GM19372 (cell line): ENCODE results near the gene LSP1.

Source experiments
- ATAC-seq: cut with Tn5 transposase; IDR thresholded peaks from one replicate; pipeline ENCODE4 v1.9.1; 2021; ENCODE audit warnings: mild to moderate bottlenecking, low read depth, moderate library complexity; ENCODE audit not compliant: unreplicated experiment

The LSP1 gene

GRCh38 chr11:1888347-1888753 is 35.5 kb downstream of the LSP1 start:
- no peak for ATAC-seq

- ATAC-seq: no peak
Measured at GRCh38 chr11:1888811-1889210, 35.9 kb downstream of the LSP1 start.

- no peak for ATAC-seq
Measured at GRCh38 chr11:1889224-1889930, 36.5 kb downstream of the LSP1 start.

GRCh38 chr11:1889941-1890855 is 37.3 kb downstream of the LSP1 start:
- ATAC-seq: no peak

- no peak for ATAC-seq
Measured at GRCh38 chr11:1890856-1891830, 38.3 kb downstream of the LSP1 start.

- ATAC-seq: no peak
Measured at GRCh38 chr11:1891831-1892115, 38.9 kb downstream of the LSP1 start, which contains the start of gene PRR33. Gene PRR33, minus strand, starts transcription at chr11:1891895. Its CDS starts 1,311 bp downstream, at chr11:1890584.

- no peak for ATAC-seq
Measured at GRCh38 chr11:1892116-1892515, 39.2 kb downstream of the LSP1 start.

- ATAC-seq: no peak
Measured at GRCh38 chr11:1892558-1892957, 39.7 kb downstream of the LSP1 start.

- ATAC-seq: no peak
Measured at GRCh38 chr11:1893581-1894359, 40.9 kb downstream of the LSP1 start.

GRCh38 chr11:1894759-1895158 is 41.9 kb downstream of the LSP1 start:
- ATAC-seq: no peak

GRCh38 chr11:1896468-1896867 is 43.6 kb downstream of the LSP1 start:
- ATAC-seq: no peak

GRCh38 chr11:1896923-1897322 is 44.0 kb downstream of the LSP1 start:
- no peak for ATAC-seq

GRCh38 chr11:1899090-1899489 is 46.2 kb downstream of the LSP1 start:
- ATAC-seq: no peak

GRCh38 chr11:1899686-1900085 is 46.8 kb downstream of the LSP1 start:
- ATAC-seq: no peak

GRCh38 chr11:1906181-1906580 is 53.3 kb downstream of the LSP1 start:
- ATAC-seq: no peak

- no peak for ATAC-seq
Measured at GRCh38 chr11:1906611-1907423, 53.9 kb downstream of the LSP1 start.

GRCh38 chr11:1908618-1909017 is 55.7 kb downstream of the LSP1 start:
- ATAC-seq: no peak

- ATAC-seq: no peak
Measured at GRCh38 chr11:1909524-1909923, 56.6 kb downstream of the LSP1 start.

GRCh38 chr11:1912289-1912878 is 59.5 kb downstream of the LSP1 start:
- no peak for ATAC-seq
